ENCODE measurements around the gene PSMB9. TPM values are rescaled to one million over a fixed set of nuclear protein-coding genes. Genes with fewer than 3 reads are reported as not detected.
"Not testable (repeated sequence)": the region's sequence is repeated elsewhere in the genome, so short reads cannot be mapped to it uniquely, and the experiment has no call there.

PSMB9 gene
- total and polyA plus RNA-seq, 7 experiments from 2014 or later = 70.3 to 452 (median 139) TPM

DNA sequence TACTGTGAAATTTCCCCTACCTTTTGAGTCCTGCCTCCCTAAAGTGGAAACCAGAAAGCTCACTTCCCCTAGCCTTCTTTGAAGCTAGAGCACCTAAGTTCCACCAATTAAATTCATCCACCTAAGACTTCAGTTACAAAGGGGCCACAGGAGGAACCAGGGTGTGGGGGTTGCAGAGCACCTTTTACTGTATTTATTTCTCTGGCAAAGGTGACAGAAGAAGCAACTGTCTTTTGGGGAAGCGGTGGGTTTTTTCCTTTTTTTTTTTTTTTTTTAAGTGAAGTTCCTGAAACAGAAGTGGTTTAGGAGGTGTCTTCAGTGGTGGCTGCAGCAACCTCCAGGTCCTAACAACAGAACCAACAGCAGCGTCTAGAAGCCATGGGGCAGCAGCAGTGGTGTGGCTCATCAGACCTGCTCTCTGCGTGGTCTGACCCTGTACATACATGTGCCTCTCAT, 13.1 kb downstream of the PSMB9 start:
- H3K27ac Mint-ChIP-seq = peak overlapping the region; percentile 48 to 94 (median 83)

GRCh38 chr6:32867554-32868256, 13.7 kb downstream of the PSMB9 start:
- peaks cover 4 to 20% of the 10 kb centered on the region in 2 donors for H3K4me1 ChIP-seq (ENCODE audit: control insufficient read depth in 2 of 2, insufficient read depth in 2 of 2, low read length in 2 of 2)
- peaks cover 0 to 4% (median 0%) of the 10 kb centered on the region in 5 donors for H3K27me3 Mint-ChIP-seq
- peak overlapping the region; percentile 48 to 94 (median 83) for H3K27ac Mint-ChIP-seq
- no peaks in the 10 kb centered on the region for H3K36me3 ChIP-seq (ENCODE audit: control insufficient read depth in 2 of 3, insufficient read depth in 3 of 3, low read length in 3 of 3)
- no peak for DNase-seq
- peak overlapping the region; percentile 15 for H3K4me3 ChIP-seq (ENCODE audit: low read length)
- intact Hi-C loops (cut with micrococcal nuclease) = loop anchor here (1.0 to 5.0 kb wide), 12 partner anchors 13 to 455 kb away; partner anchors contain the start of genes PSMB9 (in 2 of the 2) and TAP2 (in 2 of the 2)
- H3K4me3 Mint-ChIP-seq = peak overlapping the region in 9 of 10 donors; percentile 29 to 83 (median 65)
- H3K9me3 Mint-ChIP-seq = peaks cover 0 to 10% (median 0%) of the 10 kb centered on the region in 11 donors
- H3K27me3 ChIP-seq (ENCODE audit: control insufficient read depth in 2 of 2, insufficient read depth in 2 of 2, low read length in 2 of 2) = no peaks in the 10 kb centered on the region
- H3K9me3 ChIP-seq (ENCODE audit: control insufficient read depth in 2 of 3, low read length in 3 of 3) = no peaks in the 10 kb centered on the region
- ChIA-PET POLR2A (interaction anchor here (0.7 to 7.5 kb wide), 14 partner anchors 9 to 117 kb away, joined by 3 to 99 read pairs (median 5); partner anchors contain the start of genes BRD2, PSMB8, PSMB9 and TAP1), CTCF (interaction anchor here (0.7 to 10.1 kb wide), 37 partner anchors 8 to 620 kb away, joined by 3 to 177 read pairs (median 5); partner anchors contain the start of genes PSMB8, PSMB9, TAP1 and TAP2)
- peak overlapping the region; percentile 64 for H3K27ac ChIP-seq (ENCODE audit: low read depth, low read length)
- H3K36me3 Mint-ChIP-seq = peaks cover 0 to 21% (median 0%) of the 10 kb centered on the region in 5 donors
- no peak for ATAC-seq
- H3K4me1 Mint-ChIP-seq = peaks cover 20 to 36% (median 35%) of the 10 kb centered on the region in 7 donors

More for the DNA sequence above, 13.1 kb downstream of the PSMB9 start:
- Mint-ChIP-seq H3K4me3 (peak overlapping the region; percentile 46 to 83 (median 68)), H3K27me3 (peaks cover 0 to 4% (median 0%) of the 10 kb centered on the region in 5 donors), H3K9me3 (peaks cover 0 to 5% (median 0%) of the 10 kb centered on the region in 11 donors), H3K36me3 (peaks cover 0 to 19% (median 0%) of the 10 kb centered on the region in 5 donors), H3K4me1 (peaks cover 20 to 36% (median 35%) of the 10 kb centered on the region in 7 donors)
- peak overlapping the region; percentile 15 for H3K4me3 ChIP-seq (ENCODE audit: low read length)
- peak overlapping the region; percentile 64 for H3K27ac ChIP-seq (ENCODE audit: low read depth, low read length)
- ChIA-PET POLR2A (interaction anchor here (0.6 to 7.5 kb wide), 12 partner anchors 8 to 143 kb away, joined by 3 to 99 read pairs (median 5); partner anchors contain the start of genes BRD2, PSMB8, PSMB9 and TAP1), CTCF (interaction anchor here (1.0 to 10.1 kb wide), 12 partner anchors 10 to 453 kb away, joined by 3 to 177 read pairs (median 12); partner anchors contain the start of genes PSMB8, PSMB9, TAP1 and TAP2)
- intact Hi-C loops (cut with micrococcal nuclease) = loop anchor here in 1 of 2 donors (5.0 kb wide), 1 partner anchor 455 kb away; no protein-coding TSS in a partner anchor
- peak in 6 of 9 donors; percentile 27 to 59 (median 30) for DNase-seq
- H3K27me3 ChIP-seq (ENCODE audit: control insufficient read depth in 2 of 2, insufficient read depth in 2 of 2, low read length in 2 of 2) = no peaks in the 10 kb centered on the region
- ATAC-seq = peak; percentile 67
- H3K4me1 ChIP-seq (ENCODE audit: control insufficient read depth in 2 of 2, insufficient read depth in 2 of 2, low read length in 2 of 2) = peaks cover 4 to 20% of the 10 kb centered on the region in 2 donors
- no peaks in the 10 kb centered on the region for H3K9me3 ChIP-seq (ENCODE audit: control insufficient read depth in 2 of 3, low read length in 3 of 3)
- no peaks in the 10 kb centered on the region for H3K36me3 ChIP-seq (ENCODE audit: control insufficient read depth in 2 of 3, insufficient read depth in 3 of 3, low read length in 3 of 3)

GRCh38 chr6:32868257-32868788, 14.3 kb downstream of the PSMB9 start:
- peak; percentile 87 for ATAC-seq
- peak overlapping the region in 4 of 9 donors; percentile 1 to 78 (median 14) for H3K27ac Mint-ChIP-seq

GRCh38 chr6:32873947-32874346, 20.0 kb downstream of the PSMB9 start:
- H3K27ac ChIP-seq (ENCODE audit: low read depth, low read length); ATAC-seq; H3K9me3 ChIP-seq (ENCODE audit: control insufficient read depth in 2 of 3, low read length in 3 of 3); intact Hi-C loops (cut with micrococcal nuclease); H3K36me3 ChIP-seq (ENCODE audit: control insufficient read depth in 2 of 3, insufficient read depth in 3 of 3, low read length in 3 of 3); DNase-seq; H3K4me1 ChIP-seq (ENCODE audit: control insufficient read depth in 2 of 2, insufficient read depth in 2 of 2, low read length in 2 of 2); H3K4me1 Mint-ChIP-seq; H3K27me3 ChIP-seq (ENCODE audit: control insufficient read depth in 2 of 2, insufficient read depth in 2 of 2, low read length in 2 of 2); H3K4me3 ChIP-seq (ENCODE audit: low read length); H3K27me3 Mint-ChIP-seq; H3K4me3 Mint-ChIP-seq: not testable (repeated sequence)
- Mint-ChIP-seq H3K36me3 (peaks cover 0 to 20% (median 6%) of the 10 kb centered on the region in 5 donors), H3K9me3 (peaks cover 0 to 14% (median 2%) of the 10 kb centered on the region in 11 donors), H3K27ac (peak overlapping the region in 1 of 9 donors; percentile 6)
- ChIA-PET POLR2A (interaction anchor here (0.6 kb wide), 1 partner anchor 18 kb away, joined by 4 read pairs; no protein-coding TSS in a partner anchor), CTCF (interaction anchor here (0.7 to 0.8 kb wide), 2 partner anchors 163 to 181 kb away, joined by 3 to 4 read pairs; no protein-coding TSS in a partner anchor)

More at GRCh38 chr6:32868257-32868788, 14.3 kb downstream of the PSMB9 start:
- H3K4me1 Mint-ChIP-seq = peaks cover 18 to 36% (median 34%) of the 10 kb centered on the region in 7 donors
- intact Hi-C loops (cut with micrococcal nuclease) = loop anchor here (1.0 to 5.0 kb wide), 12 partner anchors 14 to 456 kb away; partner anchors contain the start of genes PSMB9 (in 2 of the 2) and TAP2 (in 2 of the 2)
- no peaks in the 10 kb centered on the region for H3K27me3 ChIP-seq (ENCODE audit: control insufficient read depth in 2 of 2, insufficient read depth in 2 of 2, low read length in 2 of 2)
- H3K4me3 Mint-ChIP-seq = peak overlapping the region in 3 of 10 donors; percentile 0 to 65 (median 50)
- ChIA-PET POLR2A (interaction anchor here (1.0 to 7.5 kb wide), 12 partner anchors 10 to 116 kb away, joined by 3 to 99 read pairs (median 6); partner anchors contain the start of genes BRD2, PSMB8, PSMB9 and TAP1), CTCF (interaction anchor here (0.7 to 10.1 kb wide), 38 partner anchors 9 to 621 kb away, joined by 3 to 177 read pairs (median 5); partner anchors contain the start of genes PSMB8, PSMB9, TAP1 and TAP2)
- peaks cover 4 to 20% of the 10 kb centered on the region in 2 donors for H3K4me1 ChIP-seq (ENCODE audit: control insufficient read depth in 2 of 2, insufficient read depth in 2 of 2, low read length in 2 of 2)
- peak; percentile 69 to 87 (median 82) for DNase-seq
- H3K9me3 ChIP-seq (ENCODE audit: control insufficient read depth in 2 of 3, low read length in 3 of 3) = no peaks in the 10 kb centered on the region
- H3K36me3 Mint-ChIP-seq = peaks cover 0 to 20% (median 0%) of the 10 kb centered on the region in 5 donors
- no peak overlapping the region for H3K4me3 ChIP-seq (ENCODE audit: low read length)
- no peak overlapping the region for H3K27ac ChIP-seq (ENCODE audit: low read depth, low read length)
- H3K9me3 Mint-ChIP-seq = peaks cover 0 to 14% (median 1%) of the 10 kb centered on the region in 11 donors
- no peaks in the 10 kb centered on the region for H3K36me3 ChIP-seq (ENCODE audit: control insufficient read depth in 2 of 3, insufficient read depth in 3 of 3, low read length in 3 of 3)
- peaks cover 0 to 4% (median 0%) of the 10 kb centered on the region in 5 donors for H3K27me3 Mint-ChIP-seq

GRCh38 chr6:32876603-32877002, 22.6 kb downstream of the PSMB9 start:
- Histone ChIP-seq H3K36me3 (ENCODE audit: control insufficient read depth in 2 of 3, insufficient read depth in 3 of 3, low read length in 3 of 3) (peaks cover 0 to 4% (median 0%) of the 10 kb centered on the region in 3 experiments), H3K4me1 (ENCODE audit: control insufficient read depth in 2 of 2, insufficient read depth in 2 of 2, low read length in 2 of 2) (no peaks in the 10 kb centered on the region), H3K27ac (ENCODE audit: low read depth, low read length) (no peak overlapping the region), H3K9me3 (ENCODE audit: control insufficient read depth in 2 of 3, low read length in 3 of 3) (no peaks in the 10 kb centered on the region), H3K4me3 (ENCODE audit: low read length) (no peak overlapping the region), H3K27me3 (ENCODE audit: control insufficient read depth in 2 of 2, insufficient read depth in 2 of 2, low read length in 2 of 2) (no peaks in the 10 kb centered on the region)
- H3K4me3 Mint-ChIP-seq = no peak overlapping the region
- H3K9me3 Mint-ChIP-seq = peaks cover 0 to 11% (median 1%) of the 10 kb centered on the region in 11 donors
- intact Hi-C loops (cut with micrococcal nuclease) = no loop called here
- ATAC-seq (no peak), DNase-seq (no peak)
- no peak overlapping the region for H3K27ac Mint-ChIP-seq
- H3K4me1 Mint-ChIP-seq = peaks cover 0 to 2% (median 0%) of the 10 kb centered on the region in 7 donors
- ChIA-PET POLR2A (interaction anchor here (0.6 to 1.4 kb wide), 4 partner anchors 9 to 110 kb away, joined by 3 to 5 read pairs (median 3); partner anchors contain the start of gene TAP2), CTCF (interaction anchor here (1.0 kb wide), 1 partner anchor 9 kb away, joined by 3 read pairs; no protein-coding TSS in a partner anchor)
- H3K36me3 Mint-ChIP-seq = peaks cover 10 to 27% (median 13%) of the 10 kb centered on the region in 5 donors
- peaks cover 0 to 9% (median 4%) of the 10 kb centered on the region in 5 donors for H3K27me3 Mint-ChIP-seq
